ENCODE measurements around the gene HSF4.

Gene HSF4

DNA sequence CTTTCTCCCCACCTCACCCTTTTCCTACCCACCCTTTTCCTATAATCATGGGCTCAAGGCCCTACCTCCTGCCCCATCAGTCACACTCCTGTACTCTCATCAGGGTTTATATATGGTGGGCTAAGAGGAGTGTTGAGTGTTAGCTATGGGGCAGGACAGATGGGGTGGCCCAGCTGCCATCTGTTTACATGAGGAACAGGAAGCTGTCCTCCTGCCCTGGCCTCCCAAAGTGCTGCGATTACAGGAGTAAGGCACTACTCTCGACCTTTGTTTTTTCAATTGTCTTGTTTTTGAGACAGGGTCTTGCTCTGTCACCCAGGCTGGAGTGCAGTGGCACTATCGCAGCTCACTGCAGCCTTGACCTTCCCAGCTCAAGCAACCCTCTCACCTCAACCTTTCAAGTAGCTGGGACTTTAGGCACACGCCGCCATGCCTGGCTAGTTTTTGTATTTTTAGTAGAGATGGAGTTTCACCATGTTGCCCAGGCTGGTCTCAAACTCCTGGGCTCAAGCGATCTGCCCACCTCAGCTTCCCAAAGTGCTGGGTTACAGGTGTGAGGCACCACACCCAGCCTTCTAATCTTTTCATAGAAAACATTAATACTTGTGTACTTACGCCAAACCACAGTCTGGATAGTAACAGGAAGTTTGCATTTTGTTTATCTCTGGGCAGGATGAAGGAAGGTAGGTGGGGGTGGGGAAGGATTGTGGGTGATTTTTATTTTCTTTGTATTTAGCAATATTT lies 6.5 kb upstream of the HSF4 start:
- H3K36me3 ChIP-seq (ENCODE audit: control insufficient read depth, insufficient read depth, low read length): no peaks in the 10 kb centered on the region
- peak overlapping the region; percentile 97 for H3K27ac ChIP-seq (ENCODE audit: insufficient read depth, low read length, poor library complexity, severe bottlenecking)
- H3K4me1 ChIP-seq (ENCODE audit: control insufficient read depth, insufficient read depth, low read length, poor library complexity, severe bottlenecking): peaks cover 70% of the 10 kb centered on the region
- no peaks in the 10 kb centered on the region for H3K27me3 ChIP-seq (replicated peaks; ENCODE audit: control insufficient read depth, insufficient read depth, low read length, poor library complexity, severe bottlenecking)
- peak overlapping the region; percentile 92 for H3K4me3 ChIP-seq (ENCODE audit: insufficient read depth, low read depth, low read length, poor library complexity, severe bottlenecking)
- no peak for DNase-seq
- H3K9me3 ChIP-seq (ENCODE audit: control insufficient read depth, low read length): no peaks in the 10 kb centered on the region

DNA sequence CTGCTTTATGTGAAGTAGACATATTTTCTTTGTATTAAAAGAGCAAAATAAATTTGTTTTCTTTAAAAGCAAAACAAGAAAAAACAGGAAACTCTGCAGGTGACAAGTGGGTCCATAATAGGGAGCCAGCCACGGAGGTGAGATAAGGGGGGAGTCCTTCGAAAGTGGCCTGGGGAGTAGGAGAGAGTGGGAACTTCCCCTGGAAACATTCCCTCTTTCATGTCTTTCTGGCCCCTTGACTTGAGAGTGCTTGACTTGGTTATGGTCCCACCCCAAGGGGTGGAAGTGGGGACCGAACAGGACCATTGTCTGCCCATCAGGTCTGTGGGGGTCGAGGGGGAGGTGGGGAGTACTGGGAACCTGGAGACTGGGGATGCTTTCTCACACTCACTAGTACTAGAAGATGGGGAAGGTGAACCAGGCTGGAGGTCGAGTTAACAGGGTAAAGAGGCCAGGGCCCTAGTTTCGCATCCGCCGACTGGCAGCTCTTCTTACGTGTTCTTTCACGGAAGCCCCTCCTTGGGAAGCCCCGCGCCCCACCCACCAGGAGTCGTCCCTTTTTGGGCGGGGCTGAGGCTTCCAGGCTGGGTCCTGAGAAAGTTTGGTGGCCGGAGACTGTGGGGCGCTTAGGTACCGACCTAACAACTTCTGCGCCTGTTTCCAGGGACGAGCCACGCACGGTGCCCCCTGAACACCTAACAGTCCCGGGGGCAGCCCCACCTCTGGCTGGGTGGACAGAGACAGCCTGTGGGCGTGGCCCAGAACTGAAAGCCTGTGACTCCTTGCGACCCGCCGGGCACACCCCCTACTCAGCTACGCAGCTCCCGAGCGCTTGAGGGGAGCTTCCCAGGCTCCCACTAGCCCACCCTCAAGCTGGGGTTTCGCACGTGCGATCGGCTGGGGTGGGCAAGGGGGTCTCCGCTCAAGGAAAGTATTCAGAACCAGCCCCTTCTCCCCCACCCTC lies 5.6 kb upstream of the HSF4 start:
- Histone ChIP-seq H3K27ac (ENCODE audit: insufficient read depth, low read length, poor library complexity, severe bottlenecking) (peak overlapping the region; percentile 97), H3K27me3 (replicated peaks; ENCODE audit: control insufficient read depth, insufficient read depth, low read length, poor library complexity, severe bottlenecking) (peaks cover 5% of the 10 kb centered on the region), H3K36me3 (ENCODE audit: control insufficient read depth, insufficient read depth, low read length) (no peaks in the 10 kb centered on the region), H3K9me3 (ENCODE audit: control insufficient read depth, low read length) (no peaks in the 10 kb centered on the region), H3K4me3 (ENCODE audit: insufficient read depth, low read depth, low read length, poor library complexity, severe bottlenecking) (peak overlapping the region; percentile 92), H3K4me1 (ENCODE audit: control insufficient read depth, insufficient read depth, low read length, poor library complexity, severe bottlenecking) (peaks cover 74% of the 10 kb centered on the region)
- DNase-seq: peak; percentile 76 to 81 (median 77)

DNA sequence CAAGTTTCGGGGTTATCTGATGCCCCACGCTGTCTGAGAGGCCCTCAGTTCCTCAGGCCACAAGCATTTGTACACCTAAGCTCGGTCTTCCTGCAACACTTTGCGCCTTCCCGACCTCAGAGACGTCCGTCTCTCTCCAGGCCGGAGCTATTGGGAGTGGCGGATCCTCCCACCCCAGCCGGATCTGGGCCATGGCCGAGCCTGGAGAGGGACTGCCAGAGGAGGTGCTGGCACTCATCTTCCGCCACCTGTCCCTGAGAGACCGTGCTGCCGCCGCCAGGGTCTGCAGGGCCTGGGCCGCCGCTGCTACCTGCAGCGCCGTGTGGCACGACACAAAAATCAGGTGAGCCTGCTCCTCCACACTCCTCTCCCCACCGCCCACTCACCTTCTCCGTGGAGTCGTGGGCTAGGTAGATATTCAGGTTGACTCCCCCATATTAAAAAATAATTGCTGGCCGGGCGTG lies 2.9 kb upstream of the HSF4 start:
- DNase-seq: no peak
- no peak overlapping the region for H3K4me3 ChIP-seq (ENCODE audit: insufficient read depth, low read depth, low read length, poor library complexity, severe bottlenecking)
- no peak overlapping the region for H3K27ac ChIP-seq (ENCODE audit: insufficient read depth, low read length, poor library complexity, severe bottlenecking)
- peaks cover 30% of the 10 kb centered on the region for H3K27me3 ChIP-seq (replicated peaks; ENCODE audit: control insufficient read depth, insufficient read depth, low read length, poor library complexity, severe bottlenecking)
- no peaks in the 10 kb centered on the region for H3K36me3 ChIP-seq (ENCODE audit: control insufficient read depth, insufficient read depth, low read length)
- H3K4me1 ChIP-seq (ENCODE audit: control insufficient read depth, insufficient read depth, low read length, poor library complexity, severe bottlenecking): peaks cover 76% of the 10 kb centered on the region
- no peaks in the 10 kb centered on the region for H3K9me3 ChIP-seq (ENCODE audit: control insufficient read depth, low read length)

DNA sequence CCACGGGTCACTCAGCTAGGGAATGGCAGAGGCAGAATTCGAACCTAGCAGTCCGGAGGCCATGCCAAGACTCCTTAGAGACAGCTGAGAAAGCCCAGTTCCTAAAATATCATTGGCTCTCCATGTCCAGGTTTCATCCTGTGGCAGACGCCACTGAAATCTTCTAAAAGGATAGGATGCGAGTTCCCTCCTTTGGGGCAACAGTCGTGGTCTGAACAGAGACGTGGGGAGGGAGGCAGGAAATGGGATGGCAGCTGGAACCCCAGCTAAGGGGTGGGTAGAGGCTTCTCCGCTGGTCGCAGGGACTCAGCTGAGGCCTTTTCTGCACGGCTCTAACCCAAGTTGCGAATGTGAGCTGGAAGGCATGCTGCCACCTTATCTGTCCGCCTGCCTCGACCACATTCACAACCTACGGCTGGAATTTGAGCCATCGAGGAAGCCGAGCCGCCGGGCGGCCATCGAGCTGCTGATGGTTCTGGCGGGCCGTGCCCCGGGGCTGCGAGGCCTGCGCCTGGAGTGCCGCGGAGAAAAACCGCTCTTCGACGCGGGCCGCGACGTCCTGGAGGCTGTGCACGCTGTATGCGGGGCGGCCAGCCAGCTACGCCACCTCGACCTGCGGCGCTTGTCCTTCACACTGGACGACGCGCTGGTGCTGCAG lies 1.9 kb upstream of the HSF4 start:
- no peak for DNase-seq
- Histone ChIP-seq H3K27ac (ENCODE audit: insufficient read depth, low read length, poor library complexity, severe bottlenecking) (no peak overlapping the region), H3K36me3 (ENCODE audit: control insufficient read depth, insufficient read depth, low read length) (no peaks in the 10 kb centered on the region), H3K4me3 (ENCODE audit: insufficient read depth, low read depth, low read length, poor library complexity, severe bottlenecking) (peak overlapping the region; percentile 44), H3K4me1 (ENCODE audit: control insufficient read depth, insufficient read depth, low read length, poor library complexity, severe bottlenecking) (peaks cover 66% of the 10 kb centered on the region), H3K9me3 (ENCODE audit: control insufficient read depth, low read length) (no peaks in the 10 kb centered on the region), H3K27me3 (replicated peaks; ENCODE audit: control insufficient read depth, insufficient read depth, low read length, poor library complexity, severe bottlenecking) (peaks cover 38% of the 10 kb centered on the region)

DNA sequence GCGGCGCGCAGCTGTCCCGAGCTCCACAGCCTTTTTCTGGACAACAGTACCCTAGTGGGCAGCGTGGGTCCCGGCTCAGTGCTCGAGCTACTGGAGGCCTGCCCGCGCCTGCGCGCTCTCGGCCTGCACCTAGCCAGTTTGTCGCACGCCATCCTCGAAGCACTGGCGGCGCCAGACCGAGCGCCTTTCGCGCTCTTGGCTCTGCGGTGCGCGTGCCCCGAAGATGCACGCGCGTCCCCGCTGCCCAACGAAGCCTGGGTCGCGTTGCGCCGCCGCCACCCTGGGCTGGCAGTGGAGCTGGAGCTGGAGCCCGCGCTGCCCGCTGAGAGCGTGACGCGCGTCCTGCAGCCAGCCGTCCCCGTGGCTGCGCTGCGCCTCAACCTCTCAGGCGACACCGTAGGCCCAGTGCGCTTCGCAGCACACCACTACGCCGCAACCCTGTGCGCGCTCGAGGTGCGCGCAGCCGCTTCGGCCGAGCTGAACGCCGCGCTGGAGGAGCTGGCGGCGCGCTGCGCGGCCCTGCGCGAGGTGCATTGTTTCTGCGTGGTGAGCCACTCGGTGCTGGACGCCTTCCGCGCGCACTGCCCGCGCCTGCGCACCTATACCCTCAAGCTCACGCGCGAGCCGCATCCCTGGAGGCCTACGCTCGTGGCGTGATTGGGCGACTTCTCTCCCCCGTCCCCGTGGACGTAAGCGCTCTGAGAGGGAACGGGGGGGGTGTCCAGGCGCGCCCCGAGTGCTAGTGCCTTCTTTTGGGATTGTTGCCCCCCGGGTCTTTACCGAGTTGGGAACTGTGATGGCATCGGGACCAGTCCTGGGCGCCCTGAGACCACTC lies 1.2 kb upstream of the HSF4 start:
- Histone ChIP-seq H3K9me3 (ENCODE audit: control insufficient read depth, low read length) (no peaks in the 10 kb centered on the region), H3K4me1 (ENCODE audit: control insufficient read depth, insufficient read depth, low read length, poor library complexity, severe bottlenecking) (peaks cover 59% of the 10 kb centered on the region), H3K27ac (ENCODE audit: insufficient read depth, low read length, poor library complexity, severe bottlenecking) (no peak overlapping the region), H3K36me3 (ENCODE audit: control insufficient read depth, insufficient read depth, low read length) (no peaks in the 10 kb centered on the region), H3K4me3 (ENCODE audit: insufficient read depth, low read depth, low read length, poor library complexity, severe bottlenecking) (peak overlapping the region; percentile 44), H3K27me3 (replicated peaks; ENCODE audit: control insufficient read depth, insufficient read depth, low read length, poor library complexity, severe bottlenecking) (peaks cover 38% of the 10 kb centered on the region)
- no peak for DNase-seq

DNA sequence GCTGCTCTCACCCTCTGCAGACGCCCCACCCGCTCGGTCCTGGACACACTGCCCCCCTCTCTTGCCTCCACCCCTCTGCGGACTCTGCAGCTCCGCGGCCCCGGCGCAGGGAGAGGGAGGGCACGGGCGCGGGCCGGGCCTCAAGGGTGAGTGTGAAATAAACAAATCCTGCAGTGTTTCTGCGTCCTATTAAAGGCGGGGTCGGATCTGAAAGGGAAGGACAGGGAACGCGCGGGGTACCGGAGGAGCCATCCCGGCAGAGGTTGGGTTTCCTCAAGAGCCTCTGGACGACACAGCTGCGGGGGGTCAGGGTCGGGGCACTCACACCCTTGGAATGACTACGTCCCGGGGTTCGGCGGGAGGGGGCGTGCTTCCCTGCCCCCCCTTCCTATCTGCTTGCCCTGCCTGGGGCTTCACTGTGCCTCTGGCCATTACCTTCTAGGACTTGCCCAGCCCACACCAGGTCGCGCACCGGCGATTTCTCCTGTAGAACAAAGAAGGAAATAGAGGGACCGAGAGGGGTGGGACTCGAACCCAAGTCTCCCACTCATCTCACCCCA lies 466 bp upstream of the HSF4 start:
- H3K4me1 ChIP-seq (ENCODE audit: control insufficient read depth, insufficient read depth, low read length, poor library complexity, severe bottlenecking): peaks cover 52% of the 10 kb centered on the region
- H3K27me3 ChIP-seq (replicated peaks; ENCODE audit: control insufficient read depth, insufficient read depth, low read length, poor library complexity, severe bottlenecking): peaks cover 38% of the 10 kb centered on the region
- DNase-seq: no peak
- H3K9me3 ChIP-seq (ENCODE audit: control insufficient read depth, low read length): no peaks in the 10 kb centered on the region
- H3K4me3 ChIP-seq (ENCODE audit: insufficient read depth, low read depth, low read length, poor library complexity, severe bottlenecking): peak overlapping the region; percentile 44
- H3K36me3 ChIP-seq (ENCODE audit: control insufficient read depth, insufficient read depth, low read length): no peaks in the 10 kb centered on the region
- no peak overlapping the region for H3K27ac ChIP-seq (ENCODE audit: insufficient read depth, low read length, poor library complexity, severe bottlenecking)

DNA sequence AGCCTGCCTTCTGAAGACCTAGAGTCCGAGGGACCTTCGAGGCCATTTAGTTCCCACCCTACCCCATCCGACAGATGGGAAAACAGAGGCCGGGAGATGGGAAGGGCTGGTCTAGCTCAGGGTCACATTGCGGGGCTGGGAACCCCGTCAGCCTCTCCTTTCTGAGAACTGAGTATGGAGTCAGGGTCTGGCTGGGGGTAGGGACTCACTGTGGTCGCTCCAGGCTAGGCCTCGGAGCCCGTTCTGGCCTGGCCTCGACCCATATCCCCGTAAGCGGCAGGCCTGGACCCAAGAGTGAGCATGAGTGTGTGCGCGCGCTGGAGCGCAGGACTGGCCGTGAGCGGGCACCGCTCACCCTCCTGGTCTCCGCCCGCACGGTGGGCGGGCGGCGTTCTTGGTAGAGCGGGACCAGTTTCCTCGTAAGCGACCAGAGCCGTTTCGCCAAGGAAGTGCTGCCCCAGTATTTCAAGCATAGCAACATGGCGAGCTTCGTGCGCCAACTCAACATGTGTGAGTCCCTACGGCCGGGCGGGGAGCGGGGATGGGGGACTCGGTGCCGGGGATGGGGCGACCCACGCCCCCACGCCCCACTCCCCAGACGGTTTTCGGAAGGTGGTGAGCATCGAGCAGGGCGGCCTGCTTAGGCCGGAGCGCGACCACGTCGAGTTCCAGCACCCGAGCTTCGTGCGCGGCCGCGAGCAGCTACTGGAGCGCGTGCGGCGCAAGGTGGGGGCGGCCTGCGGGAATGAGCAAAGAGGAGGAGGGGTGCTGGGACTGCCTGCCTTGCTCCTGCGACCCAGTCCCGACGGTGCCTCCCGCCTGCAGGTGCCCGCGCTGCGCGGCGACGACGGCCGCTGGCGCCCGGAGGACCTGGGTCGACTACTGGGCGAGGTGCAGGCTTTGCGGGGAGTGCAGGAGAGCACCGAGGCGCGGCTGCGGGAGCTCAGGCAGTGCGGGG lies 855 bp downstream of the HSF4 start:
- no peaks in the 10 kb centered on the region for H3K36me3 ChIP-seq (ENCODE audit: control insufficient read depth, insufficient read depth, low read length)
- peaks cover 62% of the 10 kb centered on the region for H3K4me1 ChIP-seq (ENCODE audit: control insufficient read depth, insufficient read depth, low read length, poor library complexity, severe bottlenecking)
- H3K27ac ChIP-seq (ENCODE audit: insufficient read depth, low read length, poor library complexity, severe bottlenecking): no peak overlapping the region
- no peaks in the 10 kb centered on the region for H3K9me3 ChIP-seq (ENCODE audit: control insufficient read depth, low read length)
- no peak overlapping the region for H3K4me3 ChIP-seq (ENCODE audit: insufficient read depth, low read depth, low read length, poor library complexity, severe bottlenecking)
- DNase-seq: no peak
- peaks cover 44% of the 10 kb centered on the region for H3K27me3 ChIP-seq (replicated peaks; ENCODE audit: control insufficient read depth, insufficient read depth, low read length, poor library complexity, severe bottlenecking)

DNA sequence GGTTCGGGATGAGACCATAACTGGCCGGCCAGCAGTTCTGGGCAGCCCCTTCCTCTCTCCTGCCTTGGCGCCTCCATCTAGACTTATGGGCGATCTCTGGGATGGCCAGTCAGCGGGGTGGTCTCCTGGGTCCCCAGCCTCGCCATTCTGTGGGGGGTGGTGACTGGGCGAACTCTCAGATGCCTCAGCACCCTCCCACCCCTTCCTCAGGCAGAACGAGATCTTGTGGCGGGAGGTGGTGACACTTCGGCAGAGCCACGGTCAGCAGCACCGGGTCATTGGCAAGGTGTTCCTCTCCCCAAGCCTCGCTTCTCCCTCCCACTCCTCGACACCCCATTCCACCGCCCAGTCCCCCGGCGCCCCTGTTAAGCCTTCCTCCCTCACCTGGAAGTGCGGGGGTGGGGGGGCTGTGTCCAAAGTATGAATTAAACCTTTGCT lies 1.6 kb downstream of the HSF4 start:
- Histone ChIP-seq H3K36me3 (ENCODE audit: control insufficient read depth, insufficient read depth, low read length) (no peaks in the 10 kb centered on the region), H3K4me1 (ENCODE audit: control insufficient read depth, insufficient read depth, low read length, poor library complexity, severe bottlenecking) (peaks cover 59% of the 10 kb centered on the region), H3K4me3 (ENCODE audit: insufficient read depth, low read depth, low read length, poor library complexity, severe bottlenecking) (no peak overlapping the region), H3K27me3 (replicated peaks; ENCODE audit: control insufficient read depth, insufficient read depth, low read length, poor library complexity, severe bottlenecking) (peaks cover 44% of the 10 kb centered on the region), H3K9me3 (ENCODE audit: control insufficient read depth, low read length) (no peaks in the 10 kb centered on the region), H3K27ac (ENCODE audit: insufficient read depth, low read length, poor library complexity, severe bottlenecking) (no peak overlapping the region)
- no peak for DNase-seq

Data from effector memory CD4-positive, alpha-beta T cell (primary cell).